SK-N-SH (cell line): ENCODE measurements around the gene ARHGDIB.

ENCODE experiments used
- FOXM1 ChIP-seq: IDR thresholded peaks from 2 replicates; pipeline ENCODE4 v1.4.0; 2012; ENCODE audit warnings: low read depth, mild to moderate bottlenecking
- POLR2AphosphoS5 ChIP-seq: IDR thresholded peaks from 2 replicates; pipeline ENCODE4 v1.6.1; 2012; ENCODE audit warnings: low read depth, low read length
- RAD21 ChIP-seq: IDR thresholded peaks from 2 replicates; pipeline ENCODE4 v1.6.1; 2012; ENCODE audit warnings: mild to moderate bottlenecking, low read length
- RCOR1 ChIP-seq: fragments of 150-350 bp; IDR thresholded peaks from 2 replicates; pipeline ENCODE4 v1.6.1; 2017; ENCODE audit warnings: antibody characterized with exemption, low read length
- SIN3A ChIP-seq: IDR thresholded peaks from 2 replicates; pipeline ENCODE4 v1.6.1; 2012; ENCODE audit warnings: low read depth, mild to moderate bottlenecking, low read length, moderate library complexity, borderline replicate concordance
- TAF1 ChIP-seq: IDR thresholded peaks from 2 replicates; pipeline ENCODE4 v1.6.1; 2012; ENCODE audit warnings: low read depth, mild to moderate bottlenecking, low read length, moderate library complexity, borderline replicate concordance
- TCF12 ChIP-seq: IDR thresholded peaks from 2 replicates; pipeline ENCODE4 v1.4.0; 2012
- TF ChIP-seq, protein P1 (sequence below): fragments of 200-600 bp; sonication (generic); IDR thresholded peaks from 2 replicates; pipeline ENCODE4 v1.6.1; 2017; ENCODE audit warnings: antibody characterized with exemption, mild to moderate bottlenecking, moderate library complexity
- TF ChIP-seq, protein P2 (sequence below): IDR thresholded peaks from 2 replicates; pipeline ENCODE4 v1.6.1; 2012; ENCODE audit warnings: mild to moderate bottlenecking, low read depth, low read length, moderate library complexity
- TF ChIP-seq, protein P3 (sequence below): IDR thresholded peaks from 2 replicates; pipeline ENCODE4 v1.4.0; 2012; ENCODE audit warnings: low read depth, borderline replicate concordance
- TF ChIP-seq, protein P4 (sequence below): IDR thresholded peaks from 2 replicates; pipeline ENCODE4; 2012

DNA sequence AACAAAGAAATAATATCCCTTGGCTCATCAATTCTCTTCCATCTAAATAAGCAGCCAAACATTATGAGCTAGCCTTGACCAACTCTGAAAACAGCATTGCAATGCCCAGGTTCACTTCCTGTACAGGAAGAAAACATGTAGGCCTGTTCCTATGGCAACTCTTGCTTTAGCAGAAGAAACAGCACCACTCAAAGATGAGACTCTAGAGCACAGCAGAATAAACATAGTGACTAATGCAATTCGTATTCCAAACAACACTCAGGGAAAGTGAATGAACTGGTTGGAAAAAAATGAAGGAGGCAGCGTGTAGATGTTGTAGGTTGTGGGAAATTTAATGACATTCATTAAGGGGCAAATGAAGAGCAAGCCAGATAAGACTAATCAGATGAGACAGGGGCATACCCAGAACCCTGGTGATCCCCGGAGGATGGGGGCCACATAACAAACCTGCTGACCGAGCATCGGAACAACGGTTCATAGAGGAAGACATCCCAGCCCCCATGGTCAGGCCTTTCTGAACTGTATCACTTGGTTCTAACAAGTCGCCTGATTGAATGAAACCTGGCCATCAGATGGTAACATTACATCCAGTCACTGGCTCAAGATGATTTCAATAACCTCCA, 9.0 kb downstream of the ARHGDIB start:
- no peak for TF ChIP-seq RAD21
- TF ChIP-seq, protein P1, sequence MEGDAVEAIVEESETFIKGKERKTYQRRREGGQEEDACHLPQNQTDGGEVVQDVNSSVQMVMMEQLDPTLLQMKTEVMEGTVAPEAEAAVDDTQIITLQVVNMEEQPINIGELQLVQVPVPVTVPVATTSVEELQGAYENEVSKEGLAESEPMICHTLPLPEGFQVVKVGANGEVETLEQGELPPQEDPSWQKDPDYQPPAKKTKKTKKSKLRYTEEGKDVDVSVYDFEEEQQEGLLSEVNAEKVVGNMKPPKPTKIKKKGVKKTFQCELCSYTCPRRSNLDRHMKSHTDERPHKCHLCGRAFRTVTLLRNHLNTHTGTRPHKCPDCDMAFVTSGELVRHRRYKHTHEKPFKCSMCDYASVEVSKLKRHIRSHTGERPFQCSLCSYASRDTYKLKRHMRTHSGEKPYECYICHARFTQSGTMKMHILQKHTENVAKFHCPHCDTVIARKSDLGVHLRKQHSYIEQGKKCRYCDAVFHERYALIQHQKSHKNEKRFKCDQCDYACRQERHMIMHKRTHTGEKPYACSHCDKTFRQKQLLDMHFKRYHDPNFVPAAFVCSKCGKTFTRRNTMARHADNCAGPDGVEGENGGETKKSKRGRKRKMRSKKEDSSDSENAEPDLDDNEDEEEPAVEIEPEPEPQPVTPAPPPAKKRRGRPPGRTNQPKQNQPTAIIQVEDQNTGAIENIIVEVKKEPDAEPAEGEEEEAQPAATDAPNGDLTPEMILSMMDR, result no peak
- TF ChIP-seq, protein P2, sequence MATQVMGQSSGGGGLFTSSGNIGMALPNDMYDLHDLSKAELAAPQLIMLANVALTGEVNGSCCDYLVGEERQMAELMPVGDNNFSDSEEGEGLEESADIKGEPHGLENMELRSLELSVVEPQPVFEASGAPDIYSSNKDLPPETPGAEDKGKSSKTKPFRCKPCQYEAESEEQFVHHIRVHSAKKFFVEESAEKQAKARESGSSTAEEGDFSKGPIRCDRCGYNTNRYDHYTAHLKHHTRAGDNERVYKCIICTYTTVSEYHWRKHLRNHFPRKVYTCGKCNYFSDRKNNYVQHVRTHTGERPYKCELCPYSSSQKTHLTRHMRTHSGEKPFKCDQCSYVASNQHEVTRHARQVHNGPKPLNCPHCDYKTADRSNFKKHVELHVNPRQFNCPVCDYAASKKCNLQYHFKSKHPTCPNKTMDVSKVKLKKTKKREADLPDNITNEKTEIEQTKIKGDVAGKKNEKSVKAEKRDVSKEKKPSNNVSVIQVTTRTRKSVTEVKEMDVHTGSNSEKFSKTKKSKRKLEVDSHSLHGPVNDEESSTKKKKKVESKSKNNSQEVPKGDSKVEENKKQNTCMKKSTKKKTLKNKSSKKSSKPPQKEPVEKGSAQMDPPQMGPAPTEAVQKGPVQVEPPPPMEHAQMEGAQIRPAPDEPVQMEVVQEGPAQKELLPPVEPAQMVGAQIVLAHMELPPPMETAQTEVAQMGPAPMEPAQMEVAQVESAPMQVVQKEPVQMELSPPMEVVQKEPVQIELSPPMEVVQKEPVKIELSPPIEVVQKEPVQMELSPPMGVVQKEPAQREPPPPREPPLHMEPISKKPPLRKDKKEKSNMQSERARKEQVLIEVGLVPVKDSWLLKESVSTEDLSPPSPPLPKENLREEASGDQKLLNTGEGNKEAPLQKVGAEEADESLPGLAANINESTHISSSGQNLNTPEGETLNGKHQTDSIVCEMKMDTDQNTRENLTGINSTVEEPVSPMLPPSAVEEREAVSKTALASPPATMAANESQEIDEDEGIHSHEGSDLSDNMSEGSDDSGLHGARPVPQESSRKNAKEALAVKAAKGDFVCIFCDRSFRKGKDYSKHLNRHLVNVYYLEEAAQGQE, result no peak
- TF ChIP-seq TAF1, result no peak
- no peak for TF ChIP-seq RCOR1
- no peak for TF ChIP-seq SIN3A
- peak; percentile 28; the same call in 1 of the 2 replicates for TF ChIP-seq TCF12
- no peak for TF ChIP-seq POLR2AphosphoS5
- TF ChIP-seq, protein P3, sequence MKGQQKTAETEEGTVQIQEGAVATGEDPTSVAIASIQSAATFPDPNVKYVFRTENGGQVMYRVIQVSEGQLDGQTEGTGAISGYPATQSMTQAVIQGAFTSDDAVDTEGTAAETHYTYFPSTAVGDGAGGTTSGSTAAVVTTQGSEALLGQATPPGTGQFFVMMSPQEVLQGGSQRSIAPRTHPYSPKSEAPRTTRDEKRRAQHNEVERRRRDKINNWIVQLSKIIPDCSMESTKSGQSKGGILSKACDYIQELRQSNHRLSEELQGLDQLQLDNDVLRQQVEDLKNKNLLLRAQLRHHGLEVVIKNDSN, result no peak
- TF ChIP-seq FOXM1, result no peak
- TF ChIP-seq, protein P4, sequence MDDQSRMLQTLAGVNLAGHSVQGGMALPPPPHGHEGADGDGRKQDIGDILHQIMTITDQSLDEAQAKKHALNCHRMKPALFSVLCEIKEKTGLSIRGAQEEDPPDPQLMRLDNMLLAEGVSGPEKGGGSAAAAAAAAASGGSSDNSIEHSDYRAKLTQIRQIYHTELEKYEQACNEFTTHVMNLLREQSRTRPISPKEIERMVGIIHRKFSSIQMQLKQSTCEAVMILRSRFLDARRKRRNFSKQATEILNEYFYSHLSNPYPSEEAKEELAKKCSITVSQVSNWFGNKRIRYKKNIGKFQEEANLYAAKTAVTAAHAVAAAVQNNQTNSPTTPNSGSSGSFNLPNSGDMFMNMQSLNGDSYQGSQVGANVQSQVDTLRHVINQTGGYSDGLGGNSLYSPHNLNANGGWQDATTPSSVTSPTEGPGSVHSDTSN, result peak; percentile 7; the same call in 1 of the 2 replicates
